ENCODE measurements around the gene CD40LG. TPM values are rescaled to one million over a fixed set of nuclear protein-coding genes. Genes with fewer than 3 reads are reported as not detected.

The CD40LG gene
- under 1 TPM in 3 of 4 donors, not detected in 1; 0.13 to 0.67 (median 0.38) TPM for total RNA-seq

GRCh38 chrX:136647677-136648360, at the start of gene CD40LG:
CD40LG (plus strand) TSS chrX:136648158; CDS start chrX:136648249, 91 bp downstream.
- intact Hi-C loops (cut with DNase I), result no loop called here
- DNase-seq, result no peak
- peak in 1 of 4 donors; percentile 21 for TF ChIP-seq POLR2A (IDR thresholded peaks at IDR 0.05)
- TF ChIP-seq CTCF (IDR thresholded peaks at IDR 0.05), result no peak
- WGBS, 2 donors, result 83 to 87% methylated on average over 10 of the region's 10 CpGs
- no peaks in the 10 kb centered on the region for H3K9me3 ChIP-seq
- H3K36me3 ChIP-seq, result no peaks in the 10 kb centered on the region
- H3K27ac ChIP-seq, result no peak within 1 kb of the TSS
- no peaks in the 10 kb centered on the region for H3K27me3 ChIP-seq
- no peak within 1 kb of the TSS for H3K4me3 ChIP-seq
- H3K4me1 ChIP-seq, result no peaks in the 10 kb centered on the region

GRCh38 chrX:136598631-136599030, 49.3 kb upstream of the CD40LG start:
- H3K27ac ChIP-seq, result no peak overlapping the region
- no peaks in the 10 kb centered on the region for H3K4me1 ChIP-seq
- 41 to 49% methylated on average over 8 of the region's 8 CpGs for WGBS, 2 donors
- H3K4me3 ChIP-seq, result no peak overlapping the region
- no peaks in the 10 kb centered on the region for H3K36me3 ChIP-seq
- DNase-seq, result no peak
- TF ChIP-seq CTCF (IDR thresholded peaks at IDR 0.05) (no peak), POLR2A (IDR thresholded peaks at IDR 0.05) (no peak)
- H3K9me3 ChIP-seq, result no peaks in the 10 kb centered on the region
- intact Hi-C loops (cut with DNase I), result no loop called here
- peaks cover 0 to 3% (median 0%) of the 10 kb centered on the region in 4 donors for H3K27me3 ChIP-seq

- 38 to 83% methylated on average over 1 of the region's 1 CpG for WGBS, 2 donors
- no peak for DNase-seq
- Histone ChIP-seq H3K4me1 (no peaks in the 10 kb centered on the region), H3K9me3 (no peaks in the 10 kb centered on the region), H3K36me3 (no peaks in the 10 kb centered on the region), H3K27me3 (peaks cover 0 to 3% (median 0%) of the 10 kb centered on the region in 4 donors), H3K27ac (no peak overlapping the region), H3K4me3 (no peak overlapping the region)
- intact Hi-C loops (cut with DNase I), result no loop called here
- TF ChIP-seq CTCF (IDR thresholded peaks at IDR 0.05) (no peak), POLR2A (IDR thresholded peaks at IDR 0.05) (no peak)
Observed at GRCh38 chrX:136600059-136600458, 47.9 kb upstream of the CD40LG start.

DNA sequence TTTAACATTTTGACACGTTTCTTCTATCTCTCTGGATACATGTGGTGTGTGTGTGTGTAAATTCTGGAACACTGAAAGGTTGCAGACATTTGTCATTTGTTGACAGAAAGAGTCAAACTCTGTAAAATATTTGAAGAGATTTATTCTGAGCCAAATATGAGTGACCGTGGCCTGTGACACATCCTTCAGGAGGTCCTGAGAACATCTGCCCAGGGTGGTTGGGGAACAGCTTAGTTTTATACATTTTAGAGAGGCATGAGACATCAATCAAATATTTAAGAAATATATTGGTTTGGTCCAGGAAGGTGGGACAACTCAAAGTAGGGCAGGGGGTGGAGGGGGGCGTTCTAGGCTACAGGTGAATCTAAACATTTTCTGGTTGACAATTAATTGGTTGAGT, 40.7 kb upstream of the CD40LG start:
- no peak overlapping the region for H3K4me3 ChIP-seq
- no peaks in the 10 kb centered on the region for H3K4me1 ChIP-seq
- intact Hi-C loops (cut with DNase I), result no loop called here
- H3K27me3 ChIP-seq, result peaks cover 0 to 4% (median 0%) of the 10 kb centered on the region in 4 donors
- WGBS, 2 donors, result 50 to 51% methylated on average over 3 of the region's 3 CpGs
- no peak for DNase-seq
- no peak overlapping the region for H3K27ac ChIP-seq
- no peak for TF ChIP-seq CTCF (IDR thresholded peaks at IDR 0.05)
- TF ChIP-seq POLR2A (IDR thresholded peaks at IDR 0.05), result no peak
- no peaks in the 10 kb centered on the region for H3K36me3 ChIP-seq
- no peaks in the 10 kb centered on the region for H3K9me3 ChIP-seq

GRCh38 chrX:136608295-136608933, 39.5 kb upstream of the CD40LG start:
- intact Hi-C loops (cut with DNase I), result no loop called here
- DNase-seq, result no peak
- Histone ChIP-seq H3K27ac (no peak overlapping the region), H3K4me1 (no peaks in the 10 kb centered on the region), H3K4me3 (no peak overlapping the region), H3K36me3 (no peaks in the 10 kb centered on the region), H3K9me3 (no peaks in the 10 kb centered on the region), H3K27me3 (peaks cover 0 to 4% (median 0%) of the 10 kb centered on the region in 4 donors)
- TF ChIP-seq CTCF (IDR thresholded peaks at IDR 0.05) (peak in 4 of 6 experiments; percentile 13 to 36 (median 26)), POLR2A (IDR thresholded peaks at IDR 0.05) (no peak)
- 52 to 53% methylated on average over 8 to 10 of the region's 10 CpGs for WGBS, 2 donors

All from esophagus squamous epithelium (tissue), 5 donors.